WTC11 (cell line): ENCODE data around the gene SNRPA. TPM values are rescaled to one million over a fixed set of nuclear protein-coding genes. Genes with fewer than 3 reads are reported as not detected.

Experiments used
- ATAC-seq: fragments of 200-7000 bp; cut with Tn5 transposase; 2 replicates; pipeline ENCODE4 v1.10.0; 2021; ENCODE audit warnings: mild to moderate bottlenecking, moderate library complexity
- CTCF ChIA-PET: fragments of 300-600 bp; sonication (Branson Sonifier 250); formaldehyde crosslinking; loops from one replicate; lab custom pipeline; 2021; ENCODE audit warnings: antibody characterized with exemption; lab: Charles Lee
- POLR2A ChIA-PET: fragments of 350-600 bp; sonication (Branson Sonifier 250); formaldehyde crosslinking; loops from one replicate; lab custom pipeline; 2021; ENCODE audit warnings: antibody characterized with exemption; lab: Charles Lee
- DNase-seq: peaks from one replicate; pipeline ENCODE4 v3.0.0; 2021; ENCODE audit warnings: low spot score
- H3K27ac Mint-ChIP-seq: 2 replicates; pipeline ENCODE4 v1.8.0; 2021; ENCODE audit warnings: mixed read lengths
- H3K27me3 Mint-ChIP-seq: 2 replicates; pipeline ENCODE4 v1.8.0; 2021; ENCODE audit warnings: low read depth, mild to moderate bottlenecking, moderate library complexity, mixed read lengths
- H3K36me3 Mint-ChIP-seq: 2 replicates; pipeline ENCODE4 v1.8.0; 2021; ENCODE audit warnings: mixed read lengths
- H3K4me1 Mint-ChIP-seq: 2 replicates; pipeline ENCODE4 v1.8.0; 2022; ENCODE audit warnings: mixed read lengths
- H3K4me3 Mint-ChIP-seq: 2 replicates; pipeline ENCODE4 v1.8.0; 2021; ENCODE audit warnings: mild to moderate bottlenecking, moderate library complexity, mixed read lengths
- H3K9me3 Mint-ChIP-seq: 2 replicates; pipeline ENCODE4 v1.8.0; 2021; ENCODE audit warnings: mixed read lengths
- ATF1 ChIP-seq: sonication (generic); formaldehyde crosslinking; IDR thresholded peaks from 2 replicates; pipeline ENCODE4 v1.8.1; 2023; ENCODE audit warnings: mild to moderate bottlenecking, moderate library complexity, missing genetic modification reagents
- CDX4 ChIP-seq: fragments of 250-450 bp; sonication (Bioruptor Pico); IDR thresholded peaks from 2 replicates; pipeline ENCODE4 v1.9.0; 2021; ENCODE audit warnings: moderate library complexity, mild to moderate bottlenecking, inconsistent platforms, borderline replicate concordance
- CREM ChIP-seq: sonication (generic); formaldehyde crosslinking; IDR thresholded peaks from 2 replicates; pipeline ENCODE4 v1.8.1; 2022; ENCODE audit warnings: mild to moderate bottlenecking, missing genetic modification reagents, moderate library complexity
- E2F1 ChIP-seq: sonication (generic); formaldehyde crosslinking; IDR thresholded peaks from 2 replicates; pipeline ENCODE4 v1.8.0; 2022; ENCODE audit warnings: mild to moderate bottlenecking, missing genetic modification reagents
- ELF4 ChIP-seq: sonication (generic); formaldehyde crosslinking; IDR thresholded peaks from 2 replicates; pipeline ENCODE4 v1.8.1; 2022; ENCODE audit warnings: low read depth, mild to moderate bottlenecking, moderate library complexity, missing genetic modification reagents
- FOXK1 ChIP-seq: sonication (generic); formaldehyde crosslinking; IDR thresholded peaks from 2 replicates; pipeline ENCODE4 v1.8.0; 2022; ENCODE audit warnings: mild to moderate bottlenecking, moderate library complexity, missing genetic modification reagents
- IRF1 ChIP-seq: sonication (generic); formaldehyde crosslinking; IDR thresholded peaks from 2 replicates; pipeline ENCODE4 v1.8.0; 2023; ENCODE audit warnings: missing genetic modification reagents
- KAT7 ChIP-seq: sonication (generic); formaldehyde crosslinking; IDR thresholded peaks from 2 replicates; pipeline ENCODE4 v1.8.1; 2023; ENCODE audit warnings: missing genetic modification reagents, mild to moderate bottlenecking, borderline replicate concordance
- MYBL2 ChIP-seq: sonication (generic); formaldehyde crosslinking; IDR thresholded peaks from 2 replicates; pipeline ENCODE4 v1.8.1; 2023; ENCODE audit warnings: mild to moderate bottlenecking, moderate library complexity, missing genetic modification reagents
- NFATC4 ChIP-seq: fragments of 250-450 bp; sonication (Bioruptor Pico); IDR thresholded peaks from 2 replicates; pipeline ENCODE4 v1.9.0; 2021; ENCODE audit warnings: mild to moderate bottlenecking
- NFYB ChIP-seq: sonication (generic); formaldehyde crosslinking; conservative IDR thresholded peaks from 2 replicates; pipeline ENCODE4 v1.8.0; 2022; ENCODE audit warnings: low read depth, missing genetic modification reagents
- NR3C1 ChIP-seq: sonication (generic); formaldehyde crosslinking; conservative IDR thresholded peaks from 2 replicates; pipeline ENCODE4 v1.8.1; 2023; ENCODE audit warnings: low read depth, mild to moderate bottlenecking, missing genetic modification reagents
- PRRX2 ChIP-seq: fragments of 250-450 bp; sonication (Bioruptor Pico); IDR thresholded peaks from 2 replicates; pipeline ENCODE4 v1.8.0; 2021; ENCODE audit warnings: mild to moderate bottlenecking
- RORB ChIP-seq: fragments of 250-450 bp; sonication (Bioruptor Pico); IDR thresholded peaks from 2 replicates; pipeline ENCODE4 v1.9.0; 2021; ENCODE audit warnings: mild to moderate bottlenecking
- SMAD3 ChIP-seq: sonication (generic); formaldehyde crosslinking; IDR thresholded peaks from 2 replicates; pipeline ENCODE4 v1.8.0; 2022; ENCODE audit warnings: missing genetic modification reagents, mild to moderate bottlenecking, borderline replicate concordance
- SMAD4 ChIP-seq: sonication (generic); formaldehyde crosslinking; IDR thresholded peaks from 2 replicates; pipeline ENCODE4 v1.8.0; 2022; ENCODE audit warnings: mild to moderate bottlenecking, missing genetic modification reagents
- TP53 ChIP-seq: sonication (generic); formaldehyde crosslinking; IDR thresholded peaks from 2 replicates; pipeline ENCODE4 v1.8.1; 2023; ENCODE audit warnings: mild to moderate bottlenecking, missing genetic modification reagents
- ZBTB43 ChIP-seq: sonication (generic); formaldehyde crosslinking; IDR thresholded peaks from 2 replicates; pipeline ENCODE4 v1.8.1; 2023; ENCODE audit warnings: mild to moderate bottlenecking, missing genetic modification reagents
- ZMAT4 ChIP-seq: fragments of 250-450 bp; sonication (Bioruptor Pico); IDR thresholded peaks from 2 replicates; pipeline ENCODE4 v1.9.0; 2021; ENCODE audit warnings: mild to moderate bottlenecking
- ZNF232 ChIP-seq: sonication (generic); formaldehyde crosslinking; IDR thresholded peaks from 2 replicates; pipeline ENCODE4 v1.8.0; 2022; ENCODE audit warnings: mild to moderate bottlenecking, missing genetic modification reagents
- ZNF416 ChIP-seq: fragments of 250-450 bp; sonication (Bioruptor Pico); IDR thresholded peaks from 2 replicates; pipeline ENCODE4 v1.9.0; 2021; ENCODE audit warnings: mild to moderate bottlenecking, inconsistent platforms
- ZNF425 ChIP-seq: fragments of 250-450 bp; sonication (Bioruptor Pico); conservative IDR thresholded peaks from 2 replicates; pipeline ENCODE4 v1.9.0; 2021; ENCODE audit warnings: mild to moderate bottlenecking
- total RNA-seq: library from RNA; stranded (reverse); gene quantifications from 3 replicates; pipeline ENCODE4 v1.2.3, GENCODE V29; 2021
- TF ChIP-seq, protein P1 (sequence below): fragments of 250-450 bp; sonication (Bioruptor Pico); IDR thresholded peaks from 2 replicates; pipeline ENCODE4 v1.8.0; 2021; ENCODE audit warnings: mild to moderate bottlenecking
- TF ChIP-seq, protein P2 (sequence below): sonication (generic); formaldehyde crosslinking; IDR thresholded peaks from 2 replicates; pipeline ENCODE4 v1.8.0; 2022; ENCODE audit warnings: mild to moderate bottlenecking, missing genetic modification reagents

SNRPA gene
- total RNA-seq, 1 experiment from 2014 or later: 227 TPM

GRCh38 chr19:40798683-40799557 lies 47.9 kb downstream of the SNRPA start, which contains the start of gene EGLN2 (continued):
- TF ChIP-seq E2F1 (CRISPR knock-in tag) (no peak), NFYB (CRISPR knock-in tag) (no peak), CDX4 (CRISPR knock-in tag) (no peak), SMAD4 (CRISPR knock-in tag) (no peak), CREM (CRISPR knock-in tag) (0 out of 2 replicates have a peak, but pooled peaks have one; percentile 45), KAT7 (0 out of 2 replicates have a peak, but pooled peaks have one; percentile 20), ZNF232 (CRISPR knock-in tag) (no peak), NR3C1 (CRISPR knock-in tag) (no peak), TP53 (CRISPR knock-in tag) (no peak), NFATC4 (CRISPR knock-in tag) (no peak), SMAD3 (CRISPR knock-in tag) (no peak), ZNF425 (CRISPR knock-in tag) (no peak), FOXK1 (CRISPR knock-in tag) (0 out of 2 replicates have a peak, but pooled peaks have one; percentile 15), ZMAT4 (CRISPR knock-in tag) (no peak), MYBL2 (no peak), RORB (no peak), PRRX2 (CRISPR knock-in tag) (no peak)
- TF ChIP-seq, protein P1, sequence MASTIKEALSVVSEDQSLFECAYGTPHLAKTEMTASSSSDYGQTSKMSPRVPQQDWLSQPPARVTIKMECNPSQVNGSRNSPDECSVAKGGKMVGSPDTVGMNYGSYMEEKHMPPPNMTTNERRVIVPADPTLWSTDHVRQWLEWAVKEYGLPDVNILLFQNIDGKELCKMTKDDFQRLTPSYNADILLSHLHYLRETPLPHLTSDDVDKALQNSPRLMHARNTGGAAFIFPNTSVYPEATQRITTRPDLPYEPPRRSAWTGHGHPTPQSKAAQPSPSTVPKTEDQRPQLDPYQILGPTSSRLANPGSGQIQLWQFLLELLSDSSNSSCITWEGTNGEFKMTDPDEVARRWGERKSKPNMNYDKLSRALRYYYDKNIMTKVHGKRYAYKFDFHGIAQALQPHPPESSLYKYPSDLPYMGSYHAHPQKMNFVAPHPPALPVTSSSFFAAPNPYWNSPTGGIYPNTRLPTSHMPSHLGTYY: no peak

GRCh38 chr19:40799558-40800338 lies 48.7 kb downstream of the SNRPA start:
- peak; percentile 62 for DNase-seq
- TF ChIP-seq ELF4 (CRISPR knock-in tag) (no peak), IRF1 (CRISPR knock-in tag) (peak; percentile 34; the same call in 1 of the 2 replicates), ATF1 (CRISPR knock-in tag) (no peak), RORB (no peak), ZNF416 (CRISPR knock-in tag) (no peak), ZBTB43 (CRISPR knock-in tag) (no peak), NFATC4 (CRISPR knock-in tag) (no peak)
- TF ChIP-seq, protein P2, sequence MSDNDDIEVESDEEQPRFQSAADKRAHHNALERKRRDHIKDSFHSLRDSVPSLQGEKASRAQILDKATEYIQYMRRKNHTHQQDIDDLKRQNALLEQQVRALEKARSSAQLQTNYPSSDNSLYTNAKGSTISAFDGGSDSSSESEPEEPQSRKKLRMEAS (CRISPR knock-in tag): 0 out of 2 replicates have a peak, but pooled peaks have one; percentile 22

More at GRCh38 chr19:40799558-40800338, 48.7 kb downstream of the SNRPA start:
- H3K27ac Mint-ChIP-seq: peak overlapping the region; percentile 87
- CTCF ChIA-PET: interaction anchor here (1.2 to 2.5 kb wide), 4 partner anchors 21 to 205 kb away, joined by 3 to 76 read pairs (median 9); partner anchors contain the start of genes ACTMAP, NUMBL and RAB4B
- peaks cover 49% of the 10 kb centered on the region for H3K4me1 Mint-ChIP-seq
- no peaks in the 10 kb centered on the region for H3K9me3 Mint-ChIP-seq
- POLR2A ChIA-PET: interaction anchor here (1.0 to 3.0 kb wide), 5 partner anchors 12 to 83 kb away, joined by 3 to 48 read pairs (median 7); partner anchors contain the start of genes ACTMAP, COQ8B, ITPKC and RAB4B
- H3K36me3 Mint-ChIP-seq: peaks cover 9% of the 10 kb centered on the region
- H3K4me3 Mint-ChIP-seq: peak overlapping the region; percentile 84
- no peaks in the 10 kb centered on the region for H3K27me3 Mint-ChIP-seq
- peak; percentile 0; the same call in 1 of the 2 replicates for ATAC-seq
